Endothelial cell of umbilical vein (primary cell): ENCODE data around the gene ELMO1. TPM values are rescaled to one million over a fixed set of nuclear protein-coding genes. Genes with fewer than 3 reads are reported as not detected.

ENCODE experiments used
- BruUV-seq: library from RNA; stranded (reverse); fragments of 400-500 nt; replicated peaks from 2 replicates; lab custom pipeline; 2021; lab: Mats Ljungman, UMichigan
- CTCF ChIA-PET: fragments of 300-600, 350-600 bp; sonication (Branson Sonifier 250); formaldehyde crosslinking; loops from one replicate; lab custom pipeline; 2021; ENCODE audit warnings: antibody characterized with exemption, inconsistent platforms; lab: Charles Lee
- POLR2A ChIA-PET: fragments of 300-600, 350-600 bp; sonication (Branson Sonifier 250); formaldehyde crosslinking; loops from one replicate; lab custom pipeline; 2021; ENCODE audit warnings: antibody characterized with exemption, inconsistent platforms; lab: Charles Lee
- DNase-seq: peaks from one replicate; pipeline ENCODE4 v3.0.0-alpha.2; 2011; ENCODE audit warnings: low read depth, low spot score
- FAIRE-seq: peaks from 2 replicates; lab custom pipeline; 2011; peaks lifted over from hg19 to GRCh38; lab: Jason Lieb, UNC
- H2AFZ ChIP-seq: 2 replicates; pipeline ENCODE4 v1.6.0; 2012; ENCODE audit warnings: low read depth, low read length, control low read depth, inconsistent platforms
- H3K27ac ChIP-seq: 2 replicates; pipeline ENCODE4 v1.5.1; 2011; ENCODE audit warnings: low read depth, mild to moderate bottlenecking, control low read depth, low read length, moderate library complexity; ENCODE audit not compliant: insufficient read depth
- H3K27me3 ChIP-seq, 2 experiments: 2 replicates each; pipeline versions ENCODE4 v1.6.0 to v1.6.1; 2011; ENCODE audit warnings: low read length in 2 of 2, mixed read lengths in 1 of 2; ENCODE audit not compliant: control insufficient read depth in 2 of 2, insufficient read depth in 2 of 2
- H3K36me3 ChIP-seq, 2 experiments: 2 replicates in 1 of 2; 3 replicates in 1 of 2; pipeline ENCODE4 v1.5.1; 2011; ENCODE audit warnings: low read length in 2 of 2, mild to moderate bottlenecking in 1 of 2, moderate library complexity in 1 of 2; ENCODE audit not compliant: control insufficient read depth in 2 of 2, insufficient read depth in 2 of 2; ENCODE audit errors: extremely low read depth in 1 of 2
- H3K4me1 ChIP-seq: 3 replicates; pipeline ENCODE4 v1.5.1; 2011; ENCODE audit warnings: mild to moderate bottlenecking, low read length; ENCODE audit not compliant: control insufficient read depth, insufficient read depth; ENCODE audit errors: extremely low read depth
- H3K4me2 ChIP-seq: 2 replicates; pipeline ENCODE4 v1.6.1; 2011; ENCODE audit warnings: low read length, control low read depth, mixed read lengths; ENCODE audit not compliant: insufficient read depth
- H3K4me3 ChIP-seq, 3 experiments: fragments of 200-600 bp in 1 of 3; sonication (generic), shearing (Covaris generic) in 1 of 3; replicated peaks in 1 of 3; 2 replicates each; pipeline ENCODE4 v1.5.1; 2011 to 2016; ENCODE audit warnings: control low read depth in 3 of 3, low read length in 3 of 3, mild to moderate bottlenecking in 2 of 3, inconsistent platforms in 1 of 3, low read depth in 1 of 3, moderate library complexity in 1 of 3; ENCODE audit not compliant: insufficient read depth in 1 of 3
- H3K79me2 ChIP-seq: 2 replicates; pipeline ENCODE4 v1.6.0; 2012; ENCODE audit warnings: low read length, inconsistent platforms; ENCODE audit not compliant: control insufficient read depth, insufficient read depth
- H3K9ac ChIP-seq: replicated peaks from 2 replicates; pipeline ENCODE3; 2011; ENCODE audit warnings: low read length, control low read depth; ENCODE audit not compliant: insufficient read depth; ENCODE audit errors: extremely low read depth
- H3K9me1 ChIP-seq: replicated peaks from 3 replicates; pipeline ENCODE4 v1.6.0; 2011; ENCODE audit warnings: mild to moderate bottlenecking, low read length; ENCODE audit not compliant: control insufficient read depth, insufficient read depth; ENCODE audit errors: extremely low read depth
- H3K9me3 ChIP-seq: replicated peaks from 2 replicates; pipeline ENCODE4 v1.5.1; 2012; ENCODE audit warnings: low read length, inconsistent platforms; ENCODE audit not compliant: control insufficient read depth, insufficient read depth
- H4K20me1 ChIP-seq: replicated peaks from 2 replicates; pipeline ENCODE3; 2011; ENCODE audit warnings: mild to moderate bottlenecking, low read length; ENCODE audit not compliant: control insufficient read depth, insufficient read depth; ENCODE audit errors: extremely low read depth
- CTCF ChIP-seq, 2 donors: IDR thresholded peaks; 1 replicate in 1 of 2; 2 replicates in 1 of 2; pipeline ENCODE4 v1.5.1; 2011; ENCODE audit warnings: low read length in 2 of 2, mild to moderate bottlenecking in 2 of 2, moderate library complexity in 2 of 2, control low read depth in 1 of 2, inconsistent platforms in 1 of 2, low read depth in 1 of 2; ENCODE audit not compliant: insufficient read depth in 1 of 2; ENCODE audit errors: extremely low read depth in 1 of 2
- EZH2 ChIP-seq: IDR thresholded peaks from 2 replicates; pipeline ENCODE4 v1.6.1; 2012; ENCODE audit warnings: borderline replicate concordance, low read depth, mild to moderate bottlenecking, moderate library complexity, low read length, inconsistent platforms; ENCODE audit not compliant: severe bottlenecking
- FOS ChIP-seq: IDR thresholded peaks from 2 replicates; pipeline ENCODE4 v1.6.1; 2011; ENCODE audit warnings: mild to moderate bottlenecking, low read length, moderate library complexity, borderline replicate concordance; ENCODE audit not compliant: insufficient read depth
- GATA2 ChIP-seq: IDR thresholded peaks from 2 replicates; pipeline ENCODE4 v1.7.0; 2011; ENCODE audit warnings: low read depth, mild to moderate bottlenecking, moderate library complexity, mixed read lengths, low read length; ENCODE audit not compliant: insufficient read length, insufficient read depth
- JUN ChIP-seq: IDR thresholded peaks from 2 replicates; pipeline ENCODE4 v1.6.1; 2011; ENCODE audit warnings: borderline replicate concordance, low read depth; ENCODE audit not compliant: insufficient read length, insufficient read depth
- MYC ChIP-seq: IDR thresholded peaks from one replicate; pipeline ENCODE4 v1.6.1; 2011; ENCODE audit warnings: mild to moderate bottlenecking, low read depth, low read length
- POLR2A ChIP-seq: IDR thresholded peaks from 2 replicates; pipeline ENCODE4 v1.6.1; 2012; ENCODE audit warnings: low read depth, mild to moderate bottlenecking, control low read depth, low read length
- POLR2AphosphoS5 ChIP-seq: IDR thresholded peaks from 2 replicates; pipeline ENCODE4 v1.6.1; 2012; ENCODE audit warnings: low read depth, mild to moderate bottlenecking, control low read depth, low read length, moderate library complexity; ENCODE audit not compliant: insufficient read depth
- dilution Hi-C: fragments of 300-500 bp; cut with MboI; formaldehyde crosslinking; loops from one replicate; pipeline ENCODE4 v1.15.0; 2019; ENCODE audit warnings: low sequenced_read_pairs; ENCODE audit not compliant: extremely low pct_ligation_motif_present
- intact Hi-C: fragments of 100-400 bp; cut with micrococcal nuclease; formaldehyde crosslinking; loops from one replicate; pipeline ENCODE4 v1.10.0; 2022
- polyA plus RNA-seq, 4 experiments: library from polyadenylated mRNA; depleted of rRNA in 3 of 4; stranded (reverse) in 3 of 4; unstranded in 1 of 4; fragments of >200 nt; gene quantifications; 2 replicates each; pipeline versions ENCODE4 v1.2.1 to v1.2.3, GENCODE V29; 2011 to 2012; ENCODE audit warnings: missing spikeins in 1 of 4
- total RNA-seq: library from RNA; stranded (reverse); gene quantifications from 2 replicates; pipeline ENCODE4 v1.2.3, GENCODE V29; 2021

Gene ELMO1
- total and polyA plus RNA-seq, 2 donors (not counting 3 experiments of a cell fraction or from before 2014, with no cell fraction given), result 17.0 to 30.6 TPM

GRCh38 chr7:37205451-37205850, 243.2 kb downstream of the ELMO1 start:
- intact Hi-C loops, result no loop called here
- peaks cover 3% of the 10 kb centered on the region for H3K4me1 ChIP-seq
- no peak overlapping the region for H3K4me3 ChIP-seq
- BruUV-seq, result no TSS peak
- ChIA-PET CTCF (interaction anchor here (1.3 to 1.5 kb wide), 5 partner anchors 237 to 764 kb away, joined by 3 to 10 read pairs (median 3); no protein-coding TSS in a partner anchor), POLR2A (no interaction called here)
- FAIRE-seq (no peak), DNase-seq (no peak)
- no peaks in the 10 kb centered on the region for H3K27me3 ChIP-seq
- no peak overlapping the region for H3K4me2 ChIP-seq
- TF ChIP-seq EZH2 (no peak), POLR2AphosphoS5 (no peak), FOS (no peak), GATA2 (no peak), JUN (no peak), MYC (no peak), POLR2A (no peak), CTCF (IDR thresholded peaks at IDR 0.05; ENCODE audit: extremely low read depth in 1 of 2, insufficient read depth in 1 of 2, low read depth in 1 of 2, low read length in 2 of 2) (no peak)
- H2AFZ ChIP-seq, result no peak overlapping the region
- H3K36me3 ChIP-seq, result peaks cover 0 to 2% of the 10 kb centered on the region in 2 experiments
- H3K79me2 ChIP-seq, result no peaks in the 10 kb centered on the region
- H3K9ac ChIP-seq, result no peak overlapping the region
- H3K9me1 ChIP-seq, result no peaks in the 10 kb centered on the region
- no peak overlapping the region for H3K27ac ChIP-seq
- dilution Hi-C loops, result no loop called here
- no peaks in the 10 kb centered on the region for H3K9me3 ChIP-seq
- H4K20me1 ChIP-seq, result no peaks in the 10 kb centered on the region
